ENCODE data around the gene RASAL2.
"Not testable (repeated sequence)": the region's sequence is repeated elsewhere in the genome, so short reads cannot be mapped to it uniquely, and the experiment has no call there.

The RASAL2 gene

GRCh38 chr1:178120520-178121052, 26.7 kb downstream of the RASAL2 start:
- DNase-seq = not testable (repeated sequence)

- no peak for DNase-seq
These were observed 28.0 kb downstream of the RASAL2 start for GRCh38 chr1:178121883-178122282.

- no peak for DNase-seq
These were observed 28.4 kb downstream of the RASAL2 start for GRCh38 chr1:178122283-178122682.

DNA sequence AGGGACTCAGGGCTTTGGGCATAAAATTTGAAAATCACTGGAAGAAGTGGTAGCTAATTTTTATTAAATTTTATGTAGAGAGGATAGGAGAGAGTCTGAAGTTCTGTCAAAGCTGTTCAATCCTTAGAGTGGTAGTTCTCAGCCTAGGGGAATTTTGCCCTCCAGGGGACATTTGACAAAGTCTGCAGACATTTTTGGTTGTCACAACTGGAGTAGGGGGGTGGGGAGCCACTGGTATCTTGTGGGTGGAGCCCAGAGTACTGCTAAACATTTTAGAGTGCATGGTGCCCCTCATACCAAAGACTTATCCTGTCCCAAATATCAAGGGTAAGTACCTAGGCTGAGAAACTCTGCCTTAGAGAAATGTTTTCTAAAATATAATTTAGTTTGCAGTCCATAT, 30.2 kb downstream of the RASAL2 start:
- DNase-seq = no peak

- DNase-seq = no peak
These were observed 32.4 kb downstream of the RASAL2 start for GRCh38 chr1:178126261-178126660.

- no peak for DNase-seq
These were observed 32.9 kb downstream of the RASAL2 start for GRCh38 chr1:178126741-178127185.

DNA sequence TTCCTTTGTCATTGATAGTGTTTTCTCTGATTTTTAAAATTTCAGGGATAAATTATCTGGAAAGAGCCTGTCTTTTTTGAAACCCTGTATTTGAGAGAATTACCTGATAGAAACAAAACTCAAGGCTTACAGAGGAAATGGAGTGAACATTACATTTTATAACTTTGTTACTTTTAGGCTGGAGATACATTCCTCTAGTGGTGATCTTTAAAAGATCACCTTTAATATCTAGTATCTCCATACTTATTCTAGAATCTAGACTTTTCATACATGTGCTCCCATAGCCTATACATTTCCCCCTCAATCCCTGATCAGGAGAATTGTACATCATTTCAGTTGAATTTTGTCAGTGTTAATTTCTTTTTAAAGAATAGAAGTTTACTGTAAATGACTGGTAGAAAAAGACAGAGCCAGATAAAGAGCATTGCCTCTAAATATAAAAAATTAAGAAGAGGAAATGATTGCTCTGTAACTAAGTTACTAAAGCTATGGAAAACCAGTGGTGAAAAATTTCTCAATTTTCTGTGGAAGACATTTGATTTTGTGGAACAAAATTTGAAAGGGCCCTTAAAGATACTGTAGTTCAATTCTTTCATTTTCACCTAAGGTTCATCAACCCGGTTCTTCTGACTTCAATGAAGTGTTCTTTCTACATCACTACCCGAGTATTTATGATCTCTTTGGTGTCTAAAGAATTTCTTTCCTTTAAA, 33.7 kb downstream of the RASAL2 start:
- DNase-seq = no peak

DNA sequence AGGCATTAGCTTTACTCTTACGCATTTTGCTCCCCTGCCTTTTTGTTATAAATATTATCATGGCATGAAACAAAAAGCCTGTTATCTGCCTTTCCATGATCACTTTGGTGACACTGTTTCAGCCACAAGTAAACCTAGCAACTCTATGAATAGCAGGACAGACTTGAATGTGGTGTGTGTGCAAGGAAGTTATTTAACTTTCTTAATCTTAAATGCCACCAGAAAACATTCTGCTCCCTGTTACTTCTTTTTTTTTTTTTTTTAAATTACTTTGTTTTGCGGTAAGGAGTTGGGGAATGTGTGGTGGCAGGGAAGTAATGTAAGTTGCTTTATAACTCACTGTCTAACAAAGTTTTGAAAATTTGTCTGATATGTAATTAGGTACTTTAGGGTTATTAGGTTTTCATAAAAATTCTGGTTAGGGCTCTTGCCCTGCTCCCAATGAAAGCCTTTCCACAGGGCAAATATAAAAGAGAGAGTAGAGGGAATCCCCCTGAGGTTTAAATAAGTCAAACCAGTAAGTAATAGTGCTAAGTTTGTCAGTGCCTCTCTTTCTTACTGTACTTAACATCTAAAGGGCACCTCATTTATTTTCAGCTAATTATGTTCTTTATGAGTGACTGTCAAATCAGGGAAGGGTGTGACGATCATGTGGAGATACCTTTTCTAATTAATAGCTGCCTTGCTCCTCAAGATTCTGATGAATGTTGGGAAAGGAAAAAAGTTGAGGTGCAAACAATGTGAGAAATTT, 39.5 kb downstream of the RASAL2 start:
- no peak for DNase-seq

DNA sequence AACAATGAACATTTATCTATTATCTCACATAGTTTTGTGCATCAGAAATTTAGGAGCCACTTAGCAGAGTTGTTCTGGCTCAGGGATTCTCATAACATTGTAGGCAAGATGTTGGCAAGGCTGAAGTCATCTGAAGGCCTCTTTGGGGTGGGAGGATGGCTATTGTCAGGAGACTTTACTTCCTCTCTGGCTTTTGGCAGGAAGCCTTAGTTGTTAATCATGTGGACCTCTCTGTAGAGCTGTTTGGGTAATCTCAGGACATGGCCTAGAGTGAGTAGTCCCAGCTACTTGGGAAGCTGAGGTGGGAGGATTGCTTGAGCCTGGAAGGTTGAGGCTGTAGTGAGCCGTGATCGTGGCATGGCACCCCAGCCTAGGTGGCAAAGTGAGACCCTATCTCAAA, 40.2 kb downstream of the RASAL2 start:
- DNase-seq = no peak

DNA sequence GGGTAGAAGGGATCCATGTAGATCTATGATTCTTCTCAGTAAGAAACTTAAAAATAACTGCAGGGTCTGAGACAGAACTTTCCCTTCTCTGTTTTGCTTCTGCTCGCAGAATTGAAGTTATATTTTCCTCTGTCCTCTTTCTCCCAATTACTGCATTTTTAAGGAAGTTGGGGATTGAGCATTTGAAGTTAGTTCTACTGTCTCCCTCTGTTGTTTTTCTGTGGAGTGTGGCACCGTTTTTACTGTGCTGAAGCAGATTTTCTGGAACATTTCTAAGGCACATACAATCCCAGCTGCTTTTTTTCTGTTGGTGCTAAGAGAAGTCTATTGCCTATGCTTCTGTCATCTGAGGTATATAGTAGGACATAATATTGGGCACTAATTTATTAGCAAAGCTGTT, 43.3 kb downstream of the RASAL2 start:
- DNase-seq = no peak

- no peak for DNase-seq
These were observed 48.9 kb downstream of the RASAL2 start for GRCh38 chr1:178142806-178143205.

DNA sequence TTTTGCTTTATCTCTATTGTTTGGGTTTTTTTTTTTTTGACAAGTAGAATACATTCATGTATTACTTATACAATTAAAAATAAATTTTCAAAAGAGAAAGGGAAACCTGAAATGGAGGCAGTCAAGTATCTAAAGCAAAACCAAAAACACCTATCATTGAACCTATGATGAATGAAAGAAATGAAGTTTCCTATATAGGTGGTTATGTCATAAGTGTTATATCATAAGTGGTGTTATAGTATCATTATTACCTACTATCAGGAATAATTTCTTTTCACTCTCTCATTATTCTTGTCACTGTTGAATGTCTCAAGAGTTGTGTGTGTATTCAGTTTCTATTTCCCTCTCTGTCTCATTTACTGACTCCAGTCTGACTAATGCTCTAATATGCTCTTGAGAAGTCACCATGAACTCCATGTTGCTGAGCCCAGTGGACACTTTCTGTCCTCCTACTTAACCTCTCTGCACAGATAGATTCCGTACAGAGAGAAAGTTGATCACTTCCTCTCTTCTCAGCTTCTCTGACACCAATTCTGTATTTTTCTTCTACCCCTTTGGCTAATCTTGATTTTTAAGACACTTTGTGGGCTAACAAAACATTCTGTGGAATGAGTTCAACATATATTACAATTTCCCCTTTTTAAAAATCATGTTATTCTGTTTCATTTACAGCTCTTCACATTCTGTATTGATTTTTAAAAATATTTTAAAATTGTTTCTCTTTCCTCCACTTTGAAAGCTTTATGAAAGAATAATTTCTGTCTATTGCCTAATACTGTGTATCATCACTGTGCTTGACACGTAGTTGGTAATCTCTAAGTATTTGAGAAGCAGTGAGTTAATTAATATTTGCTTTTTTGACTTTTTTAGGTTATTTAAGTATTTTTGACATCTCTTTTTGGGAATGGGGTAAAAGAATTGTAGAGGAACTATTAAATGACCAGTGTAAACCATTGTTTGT, 50.1 kb downstream of the RASAL2 start:
- no peak for DNase-seq

DNA sequence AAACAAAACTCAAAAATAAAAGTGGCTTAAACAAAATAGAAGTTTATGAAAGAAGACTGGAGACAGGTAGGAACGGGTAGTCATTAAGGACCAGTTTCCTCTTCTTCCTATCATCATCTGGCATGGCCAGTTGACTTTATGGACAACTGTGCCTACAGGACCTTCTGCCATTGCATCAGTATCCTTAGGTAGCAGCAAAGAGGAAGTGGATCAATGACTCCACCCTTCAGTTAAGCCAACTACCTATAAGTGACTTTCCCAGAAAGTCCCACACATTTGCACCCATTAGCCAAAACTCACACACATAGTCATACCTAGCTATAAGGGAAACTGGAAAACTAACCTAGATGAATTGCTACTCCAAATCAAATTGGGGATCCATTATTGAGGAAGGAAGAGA, 51.7 kb downstream of the RASAL2 start:
- DNase-seq = no peak

GRCh38 chr1:178146436-178146835, 52.5 kb downstream of the RASAL2 start:
- no peak for DNase-seq

DNA sequence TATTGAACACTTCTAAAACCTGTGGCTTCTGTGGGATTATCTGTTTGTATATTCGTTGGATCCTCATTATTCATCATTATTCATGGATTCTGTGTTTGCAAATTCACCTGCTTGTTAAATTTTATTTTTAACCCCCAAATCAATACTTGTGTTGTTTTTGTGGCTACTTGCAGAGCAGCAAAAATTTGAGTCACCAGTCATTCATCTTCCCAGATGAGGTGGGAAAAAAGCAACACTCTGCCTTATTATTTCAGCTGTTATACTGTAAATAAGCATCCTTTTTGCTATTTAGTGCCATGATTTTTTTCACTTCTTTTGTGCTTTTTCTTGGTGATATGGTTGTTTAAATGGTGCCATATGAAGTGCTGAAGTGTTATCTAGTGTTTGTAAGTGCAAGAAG, 56.7 kb downstream of the RASAL2 start:
- no peak for DNase-seq

DNA sequence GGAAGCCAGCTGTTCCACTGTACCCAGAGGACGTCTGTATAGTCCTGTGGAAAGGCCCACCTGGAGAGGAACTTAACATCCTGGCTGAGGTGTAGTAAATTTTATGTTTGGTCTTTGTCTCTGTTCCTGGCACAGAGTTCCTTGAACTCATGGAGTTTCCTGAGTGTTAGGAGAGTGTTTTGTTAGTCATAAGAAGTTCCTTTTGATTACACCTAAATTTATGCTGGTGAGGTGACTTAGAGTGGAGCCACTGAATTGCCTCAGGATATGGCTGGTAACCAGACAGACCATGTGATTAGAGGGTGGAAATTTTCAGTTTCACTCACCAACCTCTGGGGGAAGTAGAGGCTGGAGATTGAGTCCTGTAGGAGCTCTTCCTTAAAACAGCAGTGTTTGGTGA, 57.9 kb downstream of the RASAL2 start:
- DNase-seq = no peak

- no peak for DNase-seq
These were observed 61.8 kb downstream of the RASAL2 start for GRCh38 chr1:178155481-178156255.

DNA sequence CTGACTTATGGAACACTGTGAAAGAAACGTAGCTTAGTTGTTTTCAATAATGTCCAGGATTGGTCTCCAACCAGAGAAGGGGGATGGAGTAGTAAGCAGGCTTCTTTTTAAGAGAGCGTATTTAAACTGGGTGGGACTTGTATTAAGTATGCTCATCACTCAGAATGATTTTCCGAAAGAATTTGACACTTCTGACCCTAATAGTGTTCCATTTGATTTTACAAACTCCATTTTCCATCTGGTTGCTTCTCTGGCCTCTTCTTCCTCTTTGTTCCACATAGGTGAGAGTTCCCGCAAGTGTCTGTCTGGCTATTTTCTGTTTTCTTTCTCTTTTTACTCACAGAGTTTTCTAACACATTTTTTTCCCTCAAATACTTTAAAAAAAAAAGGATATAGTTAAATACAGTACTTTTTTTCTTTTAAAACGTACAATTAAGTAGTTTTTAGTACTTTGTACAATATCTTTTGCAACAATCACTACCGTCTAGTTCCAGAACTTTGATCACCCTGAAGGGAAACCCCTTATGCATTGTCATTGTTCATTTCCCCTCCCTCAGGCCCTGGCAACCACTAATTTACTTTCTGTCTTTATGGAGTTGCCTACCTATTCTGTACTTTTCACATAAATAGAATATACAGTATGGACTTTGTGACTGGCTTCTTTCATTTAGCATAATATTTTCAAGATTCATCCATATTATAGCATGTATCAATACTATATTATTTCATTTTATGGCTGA, 67.0 kb downstream of the RASAL2 start:
- DNase-seq = no peak

DNA sequence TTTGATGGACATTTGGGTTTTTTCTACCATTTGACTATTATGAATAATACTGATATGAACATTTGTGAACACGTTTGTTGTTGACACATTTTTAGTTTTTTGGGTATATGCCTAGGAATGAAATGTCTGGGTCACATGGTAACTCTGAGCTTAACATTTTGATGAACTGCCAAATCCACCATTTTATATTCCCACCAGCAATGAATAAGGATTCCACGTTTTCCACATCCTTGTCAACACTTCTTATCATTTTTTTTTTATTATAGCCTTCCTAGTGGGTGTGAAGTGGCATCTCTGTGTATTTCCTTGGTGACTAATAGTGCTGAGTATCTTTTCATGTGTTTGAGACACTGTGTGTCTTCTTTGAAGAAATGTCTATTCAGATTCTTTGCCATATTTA, 67.6 kb downstream of the RASAL2 start:
- no peak for DNase-seq

- DNase-seq = no peak
These were observed 71.3 kb downstream of the RASAL2 start for GRCh38 chr1:178165196-178165595.

DNA sequence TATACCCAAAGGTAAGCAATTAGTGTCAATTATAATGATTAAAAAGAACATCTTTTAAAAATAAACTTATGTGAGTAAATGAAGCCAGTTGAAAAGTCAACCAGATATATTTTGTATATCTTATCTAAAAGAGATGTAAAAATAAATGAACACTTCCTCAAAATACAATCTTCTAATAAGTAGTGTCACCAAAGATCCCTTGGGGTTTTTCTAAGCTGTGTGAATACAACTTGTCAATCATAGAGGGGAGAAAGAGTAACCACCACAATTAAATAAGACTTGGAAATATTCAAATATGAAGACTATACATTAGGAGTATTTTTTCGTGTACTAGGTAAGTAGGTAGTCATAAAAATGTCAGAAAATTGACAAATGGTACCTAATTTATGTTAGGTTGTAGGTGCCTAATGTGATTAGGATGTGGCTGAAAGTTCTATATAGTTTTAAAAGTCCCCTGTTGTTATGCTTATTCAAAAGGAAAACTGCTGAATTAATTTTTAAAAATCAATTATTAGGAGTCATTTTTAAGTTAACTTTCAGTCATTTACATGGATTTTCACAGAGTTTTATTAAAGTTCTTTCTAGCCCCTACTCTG, 72.6 kb downstream of the RASAL2 start:
- no peak for DNase-seq
